GM19238 (cell line): ENCODE measurements around the gene SLC2A8.

Source experiments
- DNase-seq: peaks from one replicate; pipeline ENCODE4 v3.0.0; 2011; ENCODE audit warnings: low spot score; ENCODE audit not compliant: insufficient read length

Gene SLC2A8

GRCh38 chr9:127455324-127455992 lies 58.5 kb downstream of the SLC2A8 start:
- no peak for DNase-seq

GRCh38 chr9:127457191-127457878 lies 60.4 kb downstream of the SLC2A8 start:
- DNase-seq = no peak
